T-cell (primary cell): Measurements from ENCODE around the gene MROH9. TPM values are rescaled to one million over a fixed set of nuclear protein-coding genes. Genes with fewer than 3 reads are reported as not detected.

Source experiments
- ATAC-seq, 4 experiments: fragments of 200-7000 bp in 3 of 4; fragments of 150-1000 bp in 1 of 4; cut with Tn5 transposase; replicated peaks in 1 of 4; 1 replicate in 3 of 4; 2 replicates in 1 of 4; pipeline ENCODE4 v1.10.0; 2021; ENCODE audit warnings: moderate library complexity in 3 of 4, mild to moderate bottlenecking in 2 of 4, moderate number of reproducible peaks in 1 of 4
- CTCF ChIA-PET, 2 donors: fragments of 300-600 bp; sonication (Branson Sonifier 250); formaldehyde crosslinking; loops; one replicate each; lab custom pipeline; 2022; ENCODE audit warnings: antibody characterized with exemption in 2 of 2; lab: Charles Lee
- POLR2A ChIA-PET, 2 donors: fragments of 300-600 bp; sonication (Branson Sonifier 250); formaldehyde crosslinking; loops; one replicate each; lab custom pipeline; 2022; ENCODE audit warnings: antibody characterized with exemption in 2 of 2; lab: Charles Lee
- DNase-seq, 35 experiments: peaks; one replicate each; pipeline versions ENCODE4 v3.0.0 to v3.0.0-alpha.2; 2013 to 2023
- H3K27ac ChIP-seq: one replicate; pipeline ENCODE4 v1.5.1; 2013; ENCODE audit warnings: low read length
- H3K27me3 ChIP-seq, 2 experiments: replicated peaks in 1 of 2; 1 replicate in 1 of 2; 2 replicates in 1 of 2; pipeline versions ENCODE4 v1.6.1 to v1.7.0; 2013; ENCODE audit warnings: low read length in 1 of 2, mixed read lengths in 1 of 2; ENCODE audit not compliant: control insufficient read depth in 2 of 2, insufficient read depth in 2 of 2; ENCODE audit errors: extremely low read depth in 1 of 2
- H3K36me3 ChIP-seq, 2 donors: 1 replicate in 1 of 2; 2 replicates in 1 of 2; pipeline versions ENCODE4 v1.6.1 to v1.7.0; 2013; ENCODE audit warnings: low read length in 1 of 2; ENCODE audit not compliant: control insufficient read depth in 2 of 2, insufficient read depth in 1 of 2; ENCODE audit errors: extremely low read depth in 1 of 2
- H3K4me1 ChIP-seq, 2 experiments: 1 replicate in 1 of 2; 2 replicates in 1 of 2; pipeline versions ENCODE4 v1.6.1 to v1.7.0; 2013; ENCODE audit warnings: low read length in 2 of 2, mixed read lengths in 1 of 2; ENCODE audit not compliant: insufficient read depth in 2 of 2, control insufficient read depth in 1 of 2; ENCODE audit errors: extremely low read depth in 1 of 2
- H3K4me3 ChIP-seq, 2 donors: 1 replicate in 1 of 2; 2 replicates in 1 of 2; pipeline versions ENCODE4 v1.5.1 to v1.7.0; 2013; ENCODE audit warnings: mild to moderate bottlenecking in 2 of 2, low read length in 1 of 2, moderate library complexity in 1 of 2; ENCODE audit not compliant: control insufficient read depth in 1 of 2; ENCODE audit errors: extremely low read depth in 1 of 2
- H3K9me3 ChIP-seq: 2 replicates; pipeline ENCODE4 v1.7.0; 2013
- H3K27ac Mint-ChIP-seq, 2 donors: one replicate each; pipeline ENCODE4 v1.8.0; 2020 to 2021; ENCODE audit warnings: mild to moderate bottlenecking in 2 of 2, mixed read lengths in 2 of 2
- H3K27me3 Mint-ChIP-seq, 2 donors: one replicate each; pipeline ENCODE4 v1.8.0; 2021 to 2022; ENCODE audit warnings: mixed read lengths in 2 of 2
- H3K36me3 Mint-ChIP-seq: one replicate; pipeline ENCODE4 v1.8.0; 2021; ENCODE audit warnings: mixed read lengths
- H3K4me1 Mint-ChIP-seq, 3 donors: one replicate each; pipeline ENCODE4 v1.8.0; 2020 to 2022; ENCODE audit warnings: mixed read lengths in 3 of 3, mild to moderate bottlenecking in 1 of 3
- H3K4me3 Mint-ChIP-seq, 3 donors: one replicate each; pipeline ENCODE4 v1.8.0; 2020 to 2022; ENCODE audit warnings: mild to moderate bottlenecking in 3 of 3, mixed read lengths in 3 of 3, moderate library complexity in 3 of 3
- H3K9me3 Mint-ChIP-seq, 3 donors: one replicate each; pipeline ENCODE4 v1.8.0; 2020 to 2022; ENCODE audit warnings: mixed read lengths in 3 of 3
- WGBS: methylation state at CpG from one replicate; pipeline ENCODE4 v1.1.5; 2013; ENCODE audit warnings: missing lambda C conversion rate; ENCODE audit not compliant: insufficient coverage; 5-methylcytosine and 5-hydroxymethylcytosine counted together
- total RNA-seq, 35 experiments: library from RNA in 6 of 35; stranded (reverse) in 6 of 35; fragments of 120-200 nt in 1 of 35; gene quantifications; one replicate each; pipeline versions ENCODE4 v1.2.1 to v1.2.4 and lab custom pipeline; 2013 to 2026

MROH9 gene
- total RNA-seq, 5 donors from 2014 or later (not counting 1 experiment from before 2014, with no cell fraction given) = not detected

GRCh38 chr1:171082606-171083005 lies 147.3 kb downstream of the MROH9 start:
- H3K9me3 Mint-ChIP-seq = no peaks in the 10 kb centered on the region
- no peak overlapping the region for H3K4me3 Mint-ChIP-seq
- Histone ChIP-seq H3K9me3 (no peaks in the 10 kb centered on the region), H3K4me1 (no peaks in the 10 kb centered on the region), H3K27ac (no peak overlapping the region), H3K36me3 (no peaks in the 10 kb centered on the region), H3K4me3 (no peak overlapping the region), H3K27me3 (no peaks in the 10 kb centered on the region)
- ChIA-PET CTCF (no interaction called here), POLR2A (no interaction called here)
- peaks cover 2 to 11% of the 10 kb centered on the region in 2 donors for H3K27me3 Mint-ChIP-seq
- DNase-seq (no peak), ATAC-seq (no peak)
- H3K27ac Mint-ChIP-seq = no peak overlapping the region
- no peaks in the 10 kb centered on the region for H3K36me3 Mint-ChIP-seq
- no peaks in the 10 kb centered on the region for H3K4me1 Mint-ChIP-seq
- no CpG with 5 or more reads among the region's 1 CpG for WGBS

- H3K27me3 ChIP-seq = no peaks in the 10 kb centered on the region
- WGBS = 72% methylated on average over 4 of the region's 5 CpGs
- H3K36me3 Mint-ChIP-seq = no peaks in the 10 kb centered on the region
- no peak for ATAC-seq
- H3K9me3 ChIP-seq = no peaks in the 10 kb centered on the region
- no peaks in the 10 kb centered on the region for H3K36me3 ChIP-seq
- DNase-seq = no peak
- H3K9me3 Mint-ChIP-seq = no peaks in the 10 kb centered on the region
- H3K27ac ChIP-seq = no peak overlapping the region
- peaks cover 2 to 11% of the 10 kb centered on the region in 2 donors for H3K27me3 Mint-ChIP-seq
- H3K4me3 ChIP-seq = no peak overlapping the region
- H3K4me1 Mint-ChIP-seq = no peaks in the 10 kb centered on the region
- no peak overlapping the region for H3K4me3 Mint-ChIP-seq
- POLR2A ChIA-PET = no interaction called here
- no peak overlapping the region for H3K27ac Mint-ChIP-seq
- CTCF ChIA-PET = interaction anchor here in 1 of 2 donors (0.6 kb wide), 1 partner anchor 164 kb away, joined by 3 read pairs; no protein-coding TSS in a partner anchor
- H3K4me1 ChIP-seq = no peaks in the 10 kb centered on the region
Observed at GRCh38 chr1:171083222-171083621, 147.9 kb downstream of the MROH9 start.

DNA sequence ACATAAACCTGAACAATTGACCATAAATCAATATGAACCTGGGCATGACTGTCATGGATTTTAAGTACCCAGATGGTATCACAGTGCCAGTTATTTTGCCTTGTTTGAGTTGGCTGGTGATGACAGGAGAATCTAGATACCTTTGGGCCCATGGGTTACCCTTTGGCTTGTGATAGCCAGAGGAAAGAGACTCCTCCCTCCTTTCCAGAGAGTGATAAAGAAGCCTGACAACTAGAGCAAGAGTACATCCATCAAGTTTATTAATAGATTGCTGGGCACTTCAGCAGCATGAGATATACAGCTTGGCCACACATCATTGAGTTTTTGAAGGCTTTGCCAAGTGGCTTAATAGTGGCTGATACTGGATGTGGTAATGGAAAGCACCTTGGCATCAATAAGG lies 148.8 kb downstream of the MROH9 start:
- Histone ChIP-seq H3K4me3 (no peak overlapping the region), H3K9me3 (no peaks in the 10 kb centered on the region), H3K27me3 (no peaks in the 10 kb centered on the region), H3K36me3 (no peaks in the 10 kb centered on the region), H3K27ac (no peak overlapping the region), H3K4me1 (no peaks in the 10 kb centered on the region)
- no peaks in the 10 kb centered on the region for H3K36me3 Mint-ChIP-seq
- DNase-seq = no peak
- H3K9me3 Mint-ChIP-seq = no peaks in the 10 kb centered on the region
- CTCF ChIA-PET = no interaction called here
- POLR2A ChIA-PET = no interaction called here
- no peak overlapping the region for H3K4me3 Mint-ChIP-seq
- ATAC-seq = no peak
- peaks cover 2 to 11% of the 10 kb centered on the region in 2 donors for H3K27me3 Mint-ChIP-seq
- no peaks in the 10 kb centered on the region for H3K4me1 Mint-ChIP-seq
- H3K27ac Mint-ChIP-seq = no peak overlapping the region

DNA sequence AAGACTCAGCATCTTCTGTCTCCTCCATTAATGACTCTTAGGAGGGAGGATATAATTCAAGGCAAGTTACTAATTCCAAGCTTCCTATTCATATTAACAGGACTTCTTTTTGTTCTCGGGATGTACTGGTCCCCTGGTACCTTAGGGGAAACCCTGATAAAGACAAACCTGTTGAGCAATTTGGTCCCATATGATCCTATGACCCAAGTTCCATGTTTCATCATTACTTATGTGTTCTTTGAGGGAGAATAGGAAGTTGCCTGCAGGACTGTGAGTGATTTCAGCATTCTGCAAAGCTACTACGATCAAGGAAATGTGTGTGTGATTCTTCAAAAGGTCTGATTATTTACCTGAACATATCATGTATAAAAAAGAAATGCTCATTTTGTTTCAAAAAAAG lies 149.5 kb downstream of the MROH9 start:
- no peak overlapping the region for H3K4me3 ChIP-seq
- POLR2A ChIA-PET = no interaction called here
- CTCF ChIA-PET = no interaction called here
- no peaks in the 10 kb centered on the region for H3K36me3 ChIP-seq
- Mint-ChIP-seq H3K4me1 (no peaks in the 10 kb centered on the region), H3K36me3 (no peaks in the 10 kb centered on the region), H3K27ac (no peak overlapping the region), H3K4me3 (no peak overlapping the region), H3K9me3 (no peaks in the 10 kb centered on the region), H3K27me3 (peaks cover 2 to 11% of the 10 kb centered on the region in 2 donors)
- no peak for ATAC-seq
- H3K27ac ChIP-seq = no peak overlapping the region
- H3K27me3 ChIP-seq = no peaks in the 10 kb centered on the region
- WGBS = no CpG with 5 or more reads among the region's 2 CpGs
- no peaks in the 10 kb centered on the region for H3K9me3 ChIP-seq
- DNase-seq = no peak
- no peaks in the 10 kb centered on the region for H3K4me1 ChIP-seq

DNA sequence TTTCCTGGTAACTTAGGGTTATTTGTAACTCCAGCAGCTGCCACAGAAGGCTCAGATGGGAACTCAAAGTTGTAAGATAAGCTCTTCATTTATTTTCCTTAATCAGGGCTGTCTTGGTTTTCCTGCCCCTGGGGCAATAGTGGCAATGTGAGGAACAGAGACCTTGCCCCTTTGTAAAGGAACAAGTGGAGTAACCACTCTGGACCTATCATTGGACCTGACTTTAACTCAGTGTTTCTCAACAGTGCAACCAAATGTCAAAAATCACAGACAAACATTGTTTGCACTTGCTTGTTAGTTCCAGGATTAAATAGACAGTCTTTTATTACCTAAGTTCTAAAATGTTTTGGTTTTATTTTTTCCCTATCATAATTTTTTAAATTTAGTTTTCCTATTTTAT lies 152.6 kb downstream of the MROH9 start:
- Mint-ChIP-seq H3K27me3 (peaks cover 2 to 11% of the 10 kb centered on the region in 2 donors), H3K36me3 (no peaks in the 10 kb centered on the region), H3K27ac (no peak overlapping the region), H3K9me3 (no peaks in the 10 kb centered on the region), H3K4me1 (no peaks in the 10 kb centered on the region), H3K4me3 (no peak overlapping the region)
- DNase-seq = no peak
- no peaks in the 10 kb centered on the region for H3K36me3 ChIP-seq
- ATAC-seq = no peak
- H3K9me3 ChIP-seq = no peaks in the 10 kb centered on the region
- no peak overlapping the region for H3K27ac ChIP-seq
- no peaks in the 10 kb centered on the region for H3K27me3 ChIP-seq
- no peak overlapping the region for H3K4me3 ChIP-seq
- H3K4me1 ChIP-seq = no peaks in the 10 kb centered on the region
- ChIA-PET POLR2A (no interaction called here), CTCF (no interaction called here)

- Histone ChIP-seq H3K9me3 (no peaks in the 10 kb centered on the region), H3K4me3 (no peak within 1 kb of the TSS), H3K27ac (no peak within 1 kb of the TSS), H3K36me3 (no peaks in the 10 kb centered on the region), H3K27me3 (no peaks in the 10 kb centered on the region), H3K4me1 (no peaks in the 10 kb centered on the region)
- ATAC-seq = no peak
- Mint-ChIP-seq H3K4me3 (no peak within 1 kb of the TSS), H3K4me1 (no peaks in the 10 kb centered on the region), H3K9me3 (no peaks in the 10 kb centered on the region), H3K27ac (no peak within 1 kb of the TSS), H3K27me3 (peaks cover 0 to 2% of the 10 kb centered on the region in 2 donors), H3K36me3 (no peaks in the 10 kb centered on the region)
- POLR2A ChIA-PET = no interaction called here
- no peak for DNase-seq
- CTCF ChIA-PET = interaction anchor here in 1 of 2 donors (1.0 kb wide), 1 partner anchor 9 kb away, joined by 3 read pairs; no protein-coding TSS in a partner anchor
- WGBS = no CpG with 5 or more reads among the region's 5 CpGs
Observed at GRCh38 chr1:171090604-171091003, 155.3 kb downstream of the MROH9 start, which contains the start of gene FMO3. Gene FMO3 (plus strand): TSS chr1:171090905. CDS start chr1:171092659, 1,754 bp downstream.

DNA sequence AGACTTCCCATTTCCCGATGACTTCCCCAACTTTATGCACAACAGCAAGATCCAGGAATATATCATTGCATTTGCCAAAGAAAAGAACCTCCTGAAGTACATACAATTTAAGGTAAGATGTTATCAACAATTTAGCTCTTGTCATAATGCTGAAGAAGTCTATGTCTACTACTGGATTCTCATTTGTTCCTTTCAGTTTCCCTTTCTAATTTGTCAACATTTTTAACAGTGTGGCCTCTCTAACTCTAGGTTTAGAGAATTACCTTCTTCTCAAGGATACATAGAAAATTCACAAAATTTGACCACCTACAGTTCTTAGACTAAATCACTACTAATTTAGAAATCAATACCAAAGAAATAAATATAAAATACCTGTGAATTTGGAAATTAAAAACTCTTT lies 168.5 kb downstream of the MROH9 start:
- peaks cover 5 to 10% of the 10 kb centered on the region in 2 donors for H3K27me3 Mint-ChIP-seq
- Histone ChIP-seq H3K9me3 (no peaks in the 10 kb centered on the region), H3K36me3 (no peaks in the 10 kb centered on the region), H3K4me3 (no peak overlapping the region), H3K4me1 (no peaks in the 10 kb centered on the region), H3K27ac (no peak overlapping the region), H3K27me3 (no peaks in the 10 kb centered on the region)
- H3K27ac Mint-ChIP-seq = no peak overlapping the region
- no peaks in the 10 kb centered on the region for H3K4me1 Mint-ChIP-seq
- H3K4me3 Mint-ChIP-seq = no peak overlapping the region
- H3K9me3 Mint-ChIP-seq = peaks cover 0 to 4% (median 0%) of the 10 kb centered on the region in 3 donors
- no peak for ATAC-seq
- no peaks in the 10 kb centered on the region for H3K36me3 Mint-ChIP-seq
- ChIA-PET POLR2A (no interaction called here), CTCF (interaction anchor here in 1 of 2 donors (1.1 kb wide), 1 partner anchor 23 kb away, joined by 3 read pairs; no protein-coding TSS in a partner anchor)
- WGBS = no CpG with 5 or more reads among the region's 1 CpG
- DNase-seq = no peak
